Measurements from ENCODE around the gene ALX4. TPM values are rescaled to one million over a fixed set of nuclear protein-coding genes. Genes with fewer than 3 reads are reported as not detected.
A peak's percentile ranks its signal among the peaks of the same experiment; 100 is the strongest.

ALX4 gene
- total and polyA plus RNA-seq, 11 donors, result 0.03 to 0.24 (median 0.10) TPM; not detected in 3

DNA sequence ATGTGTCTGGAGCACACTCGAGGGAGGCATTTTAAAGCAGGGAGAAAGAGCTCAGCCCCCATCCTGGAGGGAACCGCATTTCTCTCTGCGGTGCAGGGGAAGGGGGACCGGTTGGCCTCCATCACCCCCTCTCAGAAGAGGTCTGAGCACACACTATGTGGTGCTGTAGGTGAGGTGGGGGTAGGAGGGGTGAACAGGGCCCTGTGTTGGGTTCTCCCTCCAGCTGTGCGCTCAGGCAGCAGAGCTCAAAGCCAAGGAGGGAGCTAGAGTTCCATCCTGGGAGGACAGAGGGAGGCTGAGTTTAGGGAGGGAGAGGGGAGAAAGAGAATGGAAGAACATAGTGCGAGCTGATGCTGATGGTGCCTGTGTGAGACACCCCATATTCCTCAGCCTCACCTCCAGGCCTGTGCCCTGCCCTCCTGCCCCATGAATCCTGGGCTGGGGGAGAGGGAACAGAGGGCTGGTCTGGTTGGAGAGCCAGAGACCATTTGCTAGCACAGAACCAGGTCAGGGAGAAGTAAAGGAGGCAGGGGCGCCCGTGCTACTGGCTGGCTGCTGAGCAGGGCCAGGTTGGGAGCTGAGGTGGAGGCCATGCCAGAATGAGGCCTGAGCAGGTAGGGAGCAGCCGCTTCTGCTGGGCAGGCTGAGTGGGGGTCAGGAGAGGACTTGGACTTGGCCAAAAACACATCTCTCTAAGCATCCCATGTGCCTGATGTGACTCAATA lies 43.7 kb downstream of the ALX4 start:
- no peaks in the 10 kb centered on the region for H3K9me3 ChIP-seq
- H3K4me3 ChIP-seq, result no peak overlapping the region
- WGBS, 4 donors, result 80 to 88% (median 83%) methylated on average over 8 to 9 of the region's 9 CpGs
- TF ChIP-seq, protein P1, sequence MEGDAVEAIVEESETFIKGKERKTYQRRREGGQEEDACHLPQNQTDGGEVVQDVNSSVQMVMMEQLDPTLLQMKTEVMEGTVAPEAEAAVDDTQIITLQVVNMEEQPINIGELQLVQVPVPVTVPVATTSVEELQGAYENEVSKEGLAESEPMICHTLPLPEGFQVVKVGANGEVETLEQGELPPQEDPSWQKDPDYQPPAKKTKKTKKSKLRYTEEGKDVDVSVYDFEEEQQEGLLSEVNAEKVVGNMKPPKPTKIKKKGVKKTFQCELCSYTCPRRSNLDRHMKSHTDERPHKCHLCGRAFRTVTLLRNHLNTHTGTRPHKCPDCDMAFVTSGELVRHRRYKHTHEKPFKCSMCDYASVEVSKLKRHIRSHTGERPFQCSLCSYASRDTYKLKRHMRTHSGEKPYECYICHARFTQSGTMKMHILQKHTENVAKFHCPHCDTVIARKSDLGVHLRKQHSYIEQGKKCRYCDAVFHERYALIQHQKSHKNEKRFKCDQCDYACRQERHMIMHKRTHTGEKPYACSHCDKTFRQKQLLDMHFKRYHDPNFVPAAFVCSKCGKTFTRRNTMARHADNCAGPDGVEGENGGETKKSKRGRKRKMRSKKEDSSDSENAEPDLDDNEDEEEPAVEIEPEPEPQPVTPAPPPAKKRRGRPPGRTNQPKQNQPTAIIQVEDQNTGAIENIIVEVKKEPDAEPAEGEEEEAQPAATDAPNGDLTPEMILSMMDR (IDR thresholded peaks at IDR 0.05), result no peak
- TF ChIP-seq POLR2A (IDR thresholded peaks at IDR 0.05), result no peak
- ATAC-seq (no peak), DNase-seq (peak in 1 of 5 donors; percentile 28)
- H3K27ac ChIP-seq, result no peak overlapping the region
- intact Hi-C loops (cut with DNase I), result no loop called here
- H3K36me3 ChIP-seq, result no peaks in the 10 kb centered on the region
- H3K27me3 ChIP-seq, result no peaks in the 10 kb centered on the region
- H3K4me1 ChIP-seq, result peaks cover 0 to 7% (median 0%) of the 10 kb centered on the region in 12 donors

DNA sequence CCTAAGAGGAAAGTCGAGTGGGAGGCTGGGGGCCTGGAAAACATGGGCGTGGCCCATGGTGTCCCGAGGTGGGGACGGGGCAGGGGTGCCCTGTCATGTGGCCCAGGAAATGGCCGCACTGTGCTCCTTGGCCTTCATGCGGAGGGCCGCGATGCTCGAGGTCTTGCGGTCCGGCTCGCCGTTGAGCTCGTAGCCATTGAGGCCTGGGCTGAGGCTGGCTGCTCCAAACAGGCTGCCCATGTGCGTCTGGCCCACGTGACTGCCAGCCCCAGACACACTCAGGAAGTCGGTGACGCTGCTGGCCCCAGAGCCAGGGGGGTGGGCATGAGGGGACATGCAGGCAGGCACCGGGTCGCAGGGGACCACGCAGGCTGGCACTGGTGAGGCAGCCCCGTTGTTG lies 45.2 kb downstream of the ALX4 start:
- no peaks in the 10 kb centered on the region for H3K27me3 ChIP-seq
- TF ChIP-seq POLR2A (IDR thresholded peaks at IDR 0.05), result no peak
- TF ChIP-seq, protein P1 (IDR thresholded peaks at IDR 0.05), result no peak
- H3K27ac ChIP-seq, result no peak overlapping the region
- ATAC-seq (no peak), DNase-seq (no peak)
- no peaks in the 10 kb centered on the region for H3K9me3 ChIP-seq
- intact Hi-C loops (cut with DNase I), result no loop called here
- no peak overlapping the region for H3K4me3 ChIP-seq
- H3K4me1 ChIP-seq, result peaks cover 0 to 5% (median 0%) of the 10 kb centered on the region in 12 donors
- no peaks in the 10 kb centered on the region for H3K36me3 ChIP-seq
- WGBS, 4 donors, result 87 to 94% (median 91%) methylated on average over 19 to 22 of the region's 22 CpGs

DNA sequence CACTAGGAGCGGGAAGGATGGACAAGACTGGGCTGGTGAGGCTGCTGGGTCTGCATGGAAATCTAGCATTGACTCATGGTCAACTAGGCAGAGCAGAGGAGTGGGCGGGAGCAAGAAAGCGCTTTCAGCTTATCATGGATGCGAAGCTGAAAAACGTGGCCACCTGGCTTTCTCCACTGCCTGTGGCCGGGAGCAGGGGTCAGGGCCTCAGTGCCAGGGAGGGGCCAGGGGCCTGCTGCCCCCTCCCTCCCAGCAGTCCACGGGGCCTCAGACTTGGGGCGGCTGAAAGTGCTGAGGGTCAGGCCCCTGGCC lies 45.5 kb downstream of the ALX4 start:
- Histone ChIP-seq H3K4me1 (peaks cover 0 to under 1% (median 0%) of the 10 kb centered on the region in 12 donors), H3K4me3 (no peak overlapping the region), H3K9me3 (no peaks in the 10 kb centered on the region), H3K27me3 (no peaks in the 10 kb centered on the region), H3K27ac (no peak overlapping the region), H3K36me3 (no peaks in the 10 kb centered on the region)
- no peak for ATAC-seq
- DNase-seq, result peak in 1 of 5 donors; percentile 42
- no peak for TF ChIP-seq POLR2A (IDR thresholded peaks at IDR 0.05)
- TF ChIP-seq, protein P1 (IDR thresholded peaks at IDR 0.05), result no peak
- intact Hi-C loops (cut with DNase I), result no loop called here
- WGBS, 4 donors, result 81 to 93% (median 88%) methylated on average over 8 of the region's 8 CpGs

DNA sequence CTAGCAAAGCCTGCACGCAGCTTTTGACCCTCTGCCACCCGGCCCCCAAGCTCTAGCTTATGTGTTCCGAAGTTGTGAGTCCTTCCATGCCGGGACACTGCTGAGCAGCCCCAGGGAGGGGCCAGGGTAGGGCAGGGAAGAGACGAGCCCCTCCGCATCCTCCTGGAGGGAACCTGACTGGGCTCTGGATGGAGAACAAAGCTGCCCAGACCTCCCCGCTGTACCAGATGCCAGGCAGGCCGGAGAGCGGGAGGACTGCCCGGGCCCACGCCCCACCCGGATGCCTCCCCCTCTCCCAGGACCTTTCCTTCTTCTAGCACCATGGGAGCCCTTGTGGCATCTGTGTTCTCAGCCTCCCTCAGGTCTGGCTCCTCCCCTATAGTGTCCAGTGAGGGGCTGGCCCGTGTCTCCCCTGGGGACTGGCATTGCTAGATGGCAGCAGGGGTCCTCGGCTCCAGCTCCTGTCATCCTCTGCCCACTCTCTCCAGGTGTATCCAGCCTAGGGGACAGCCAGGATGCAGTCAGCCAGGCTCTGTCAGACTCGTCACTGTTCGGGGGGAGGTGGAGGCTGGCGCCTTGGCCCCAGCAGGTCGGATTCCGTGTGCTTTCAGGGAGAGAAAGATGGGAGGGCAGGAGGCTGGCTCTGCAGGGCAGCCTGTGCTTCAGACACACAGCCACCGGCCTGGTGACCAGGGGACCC lies 46.1 kb downstream of the ALX4 start:
- TF ChIP-seq, protein P1 (IDR thresholded peaks at IDR 0.05), result no peak
- Histone ChIP-seq H3K27me3 (no peaks in the 10 kb centered on the region), H3K4me1 (no peaks in the 10 kb centered on the region), H3K4me3 (no peak overlapping the region), H3K36me3 (no peaks in the 10 kb centered on the region), H3K9me3 (no peaks in the 10 kb centered on the region), H3K27ac (no peak overlapping the region)
- intact Hi-C loops (cut with DNase I), result no loop called here
- DNase-seq (peak in 1 of 5 donors; percentile 24), ATAC-seq (no peak)
- WGBS, 4 donors, result 86 to 88% (median 86%) methylated on average over 14 to 20 of the region's 20 CpGs
